ENCODE measurements around the gene FMR1.

DNA sequence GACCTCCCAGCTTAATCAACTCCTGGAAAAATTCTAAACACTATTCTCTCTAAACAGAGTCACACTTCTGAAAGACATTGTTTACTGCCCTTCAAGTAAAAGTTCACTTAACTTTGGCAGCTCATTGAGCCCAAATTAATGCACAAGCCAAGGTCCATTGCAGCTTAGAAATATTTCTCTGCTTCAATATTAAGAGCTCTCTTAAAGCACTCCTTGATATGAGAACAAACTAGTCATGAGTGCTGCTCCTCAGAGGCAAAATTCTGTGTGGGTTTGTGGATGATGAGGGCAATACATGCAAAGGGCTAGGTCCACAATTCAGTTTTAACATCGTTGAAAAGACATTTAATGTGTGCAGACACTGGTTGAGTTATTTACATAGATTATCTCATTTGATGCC, 12.8 kb upstream of the FMR1 start:
- TF ChIP-seq POLR2A (IDR thresholded peaks at IDR 0.05) = no peak
- TF ChIP-seq, protein P1, sequence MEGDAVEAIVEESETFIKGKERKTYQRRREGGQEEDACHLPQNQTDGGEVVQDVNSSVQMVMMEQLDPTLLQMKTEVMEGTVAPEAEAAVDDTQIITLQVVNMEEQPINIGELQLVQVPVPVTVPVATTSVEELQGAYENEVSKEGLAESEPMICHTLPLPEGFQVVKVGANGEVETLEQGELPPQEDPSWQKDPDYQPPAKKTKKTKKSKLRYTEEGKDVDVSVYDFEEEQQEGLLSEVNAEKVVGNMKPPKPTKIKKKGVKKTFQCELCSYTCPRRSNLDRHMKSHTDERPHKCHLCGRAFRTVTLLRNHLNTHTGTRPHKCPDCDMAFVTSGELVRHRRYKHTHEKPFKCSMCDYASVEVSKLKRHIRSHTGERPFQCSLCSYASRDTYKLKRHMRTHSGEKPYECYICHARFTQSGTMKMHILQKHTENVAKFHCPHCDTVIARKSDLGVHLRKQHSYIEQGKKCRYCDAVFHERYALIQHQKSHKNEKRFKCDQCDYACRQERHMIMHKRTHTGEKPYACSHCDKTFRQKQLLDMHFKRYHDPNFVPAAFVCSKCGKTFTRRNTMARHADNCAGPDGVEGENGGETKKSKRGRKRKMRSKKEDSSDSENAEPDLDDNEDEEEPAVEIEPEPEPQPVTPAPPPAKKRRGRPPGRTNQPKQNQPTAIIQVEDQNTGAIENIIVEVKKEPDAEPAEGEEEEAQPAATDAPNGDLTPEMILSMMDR (IDR thresholded peaks at IDR 0.05) = no peak
